ENCODE data around the gene OR7G1. TPM values are rescaled to one million over a fixed set of nuclear protein-coding genes. Genes with fewer than 3 reads are reported as not detected.

The OR7G1 gene
- polyA plus RNA-seq, 6 donors from 2014 or later: not detected

DNA sequence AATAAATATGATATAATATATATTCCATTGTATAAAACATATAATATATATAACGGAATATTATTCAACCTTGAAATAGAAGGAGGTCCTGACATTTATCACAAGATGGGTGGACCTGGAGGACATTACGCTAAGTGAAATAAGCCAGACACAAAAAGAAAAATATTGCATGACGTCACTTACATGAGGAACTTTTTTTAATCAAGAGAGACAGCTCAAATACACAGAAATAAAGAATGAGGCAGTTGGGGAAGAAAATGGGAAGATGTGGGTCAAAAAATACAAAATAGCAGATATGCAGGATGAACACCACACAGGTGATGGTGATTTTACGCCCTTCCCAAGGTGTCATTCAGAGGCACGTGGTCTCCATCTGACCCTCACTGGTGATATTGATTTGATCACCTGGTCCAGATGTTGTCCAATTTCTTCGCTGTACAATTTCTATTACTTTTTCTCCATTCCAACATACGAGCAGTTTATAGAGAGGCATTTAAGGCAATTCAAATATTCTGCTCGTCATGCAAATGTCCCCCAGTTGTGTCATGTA lies 24.1 kb upstream of the OR7G1 start:
- Mint-ChIP-seq H3K4me3 (peak overlapping the region; percentile 98 to 100 (median 99)), H3K27me3 (no peaks in the 10 kb centered on the region), H3K9me3 (peaks cover 0 to 11% (median 5%) of the 10 kb centered on the region in 7 donors), H3K4me1 (peaks cover 33 to 47% (median 42%) of the 10 kb centered on the region in 3 donors), H3K27ac (peak overlapping the region in 5 of 6 donors; percentile 94 to 100 (median 98)), H3K36me3 (peaks cover 4 to 8% of the 10 kb centered on the region in 2 donors)
- DNase-seq: no peak
- peak; percentile 1 to 3 for ATAC-seq (ENCODE audit: low read depth in 2 of 2)

GRCh38 chr19:9132422-9132821 lies 16.9 kb upstream of the OR7G1 start:
- peaks cover 14 to 17% (median 16%) of the 10 kb centered on the region in 3 donors for H3K4me1 Mint-ChIP-seq
- H3K27me3 Mint-ChIP-seq: peaks cover 2 to 5% (median 5%) of the 10 kb centered on the region in 3 donors
- H3K9me3 Mint-ChIP-seq: peaks cover 0 to 4% (median 0%) of the 10 kb centered on the region in 7 donors
- H3K36me3 Mint-ChIP-seq: no peaks in the 10 kb centered on the region
- ATAC-seq (ENCODE audit: low read depth in 2 of 2): no peak
- no peak for DNase-seq
- peak overlapping the region in 2 of 6 donors; percentile 18 to 49 for H3K27ac Mint-ChIP-seq
- H3K4me3 Mint-ChIP-seq: no peak overlapping the region

GRCh38 chr19:9130965-9131364 lies 15.4 kb upstream of the OR7G1 start:
- Mint-ChIP-seq H3K4me3 (peak overlapping the region in 3 of 8 donors; percentile 5 to 44 (median 42)), H3K27me3 (peaks cover 12 to 20% (median 19%) of the 10 kb centered on the region in 3 donors), H3K36me3 (peaks cover 4 to 7% of the 10 kb centered on the region in 2 donors), H3K4me1 (peaks cover 9 to 12% (median 11%) of the 10 kb centered on the region in 3 donors), H3K27ac (peak overlapping the region in 3 of 6 donors; percentile 39 to 67 (median 54)), H3K9me3 (peaks cover 0 to 5% (median 0%) of the 10 kb centered on the region in 7 donors)
- peak; percentile 39 for DNase-seq
- ATAC-seq (ENCODE audit: low read depth in 2 of 2): peak; percentile 90 to 95

GRCh38 chr19:9128171-9128570 lies 12.6 kb upstream of the OR7G1 start:
- no peak for DNase-seq
- H3K4me1 Mint-ChIP-seq: peaks cover 9 to 12% (median 11%) of the 10 kb centered on the region in 3 donors
- peaks cover 0 to 5% (median 0%) of the 10 kb centered on the region in 7 donors for H3K9me3 Mint-ChIP-seq
- H3K36me3 Mint-ChIP-seq: peaks cover 6 to 8% of the 10 kb centered on the region in 2 donors
- ATAC-seq (ENCODE audit: low read depth in 2 of 2): no peak
- H3K27me3 Mint-ChIP-seq: peaks cover 20 to 25% (median 23%) of the 10 kb centered on the region in 3 donors
- H3K27ac Mint-ChIP-seq: no peak overlapping the region
- H3K4me3 Mint-ChIP-seq: no peak overlapping the region

GRCh38 chr19:9126900-9127405 lies 11.4 kb upstream of the OR7G1 start, which contains the start of gene OR7G3:
TSS of gene OR7G3 (minus strand) at chr19:9126950. CDS start at chr19:9126950, 0 bp downstream.
- peaks cover 0 to 8% (median 0%) of the 10 kb centered on the region in 7 donors for H3K9me3 Mint-ChIP-seq
- peak within 1 kb of the TSS in 1 of 8 donors; percentile 70 for H3K4me3 Mint-ChIP-seq
- H3K36me3 Mint-ChIP-seq: peaks cover 6 to 8% of the 10 kb centered on the region in 2 donors
- ATAC-seq (ENCODE audit: low read depth in 2 of 2) (no peak), DNase-seq (no peak)
- peaks cover 23 to 25% (median 24%) of the 10 kb centered on the region in 3 donors for H3K27me3 Mint-ChIP-seq
- H3K4me1 Mint-ChIP-seq: peaks cover 9 to 12% (median 11%) of the 10 kb centered on the region in 3 donors
- peak within 1 kb of the TSS in 1 of 6 donors; percentile 90 for H3K27ac Mint-ChIP-seq

DNA sequence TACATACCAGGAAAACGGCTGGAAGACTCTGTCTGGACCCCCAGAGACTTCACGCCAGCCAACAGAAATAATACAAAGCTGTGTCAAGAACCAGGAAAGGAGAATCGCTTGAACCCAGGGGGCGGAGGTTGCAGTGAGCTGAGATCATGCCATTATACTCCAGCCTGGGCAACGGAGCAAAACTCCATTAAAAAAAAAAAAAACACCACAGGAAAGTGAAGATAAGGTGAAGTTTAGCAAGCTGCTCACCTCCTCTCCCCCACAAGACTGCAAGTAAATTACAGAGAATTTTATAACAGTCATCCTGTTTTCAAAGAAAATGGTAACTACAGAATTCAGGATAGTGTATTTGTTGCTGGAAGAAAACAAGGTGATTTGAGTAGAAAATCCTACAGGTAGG lies 984 bp upstream of the OR7G1 start:
- DNase-seq: no peak
- H3K27ac Mint-ChIP-seq: no peak overlapping the region

GRCh38 chr19:9109959-9110358 lies 5.6 kb downstream of the OR7G1 start:
- Mint-ChIP-seq H3K27me3 (peaks cover 17 to 37% (median 26%) of the 10 kb centered on the region in 3 donors), H3K4me3 (no peak overlapping the region), H3K9me3 (peaks cover 0 to 5% (median 0%) of the 10 kb centered on the region in 7 donors), H3K36me3 (no peaks in the 10 kb centered on the region), H3K27ac (no peak overlapping the region), H3K4me1 (no peaks in the 10 kb centered on the region)
- ATAC-seq (ENCODE audit: low read depth in 2 of 2) (no peak), DNase-seq (no peak)

More for the DNA sequence above, 984 bp upstream of the OR7G1 start:
- Mint-ChIP-seq H3K27me3 (peaks cover 14 to 41% (median 37%) of the 10 kb centered on the region in 3 donors), H3K4me3 (no peak overlapping the region), H3K4me1 (no peaks in the 10 kb centered on the region), H3K36me3 (no peaks in the 10 kb centered on the region), H3K9me3 (no peaks in the 10 kb centered on the region)
- ATAC-seq (ENCODE audit: low read depth in 2 of 2): no peak

- ATAC-seq (ENCODE audit: low read depth in 2 of 2): no peak
These were observed 8.2 kb downstream of the OR7G1 start, which contains the start of gene OR7G2 for GRCh38 chr19:9107375-9107774. TSS of gene OR7G2 (minus strand) at chr19:9107475. CDS start at chr19:9103243, 4,232 bp downstream.

GRCh38 chr19:9086761-9087160 lies 28.8 kb downstream of the OR7G1 start, which contains the start of gene OR1M1:
TSS of gene OR1M1 (plus strand) at chr19:9087061. CDS start at chr19:9093245, 6,184 bp downstream.
- H3K36me3 Mint-ChIP-seq: no peaks in the 10 kb centered on the region
- H3K27ac Mint-ChIP-seq: no peak within 1 kb of the TSS
- H3K9me3 Mint-ChIP-seq: no peaks in the 10 kb centered on the region
- no peaks in the 10 kb centered on the region for H3K4me1 Mint-ChIP-seq
- H3K4me3 Mint-ChIP-seq: no peak within 1 kb of the TSS
- DNase-seq: no peak
- no peak for ATAC-seq (ENCODE audit: low read depth in 2 of 2)
- H3K27me3 Mint-ChIP-seq: peaks cover 10 to 13% (median 12%) of the 10 kb centered on the region in 3 donors

More at GRCh38 chr19:9107375-9107774, 8.2 kb downstream of the OR7G1 start, which contains the start of gene OR7G2:
- Mint-ChIP-seq H3K27ac (no peak within 1 kb of the TSS), H3K36me3 (no peaks in the 10 kb centered on the region), H3K4me1 (no peaks in the 10 kb centered on the region), H3K4me3 (no peak within 1 kb of the TSS), H3K9me3 (peaks cover 0 to 5% (median 0%) of the 10 kb centered on the region in 7 donors), H3K27me3 (peaks cover 18 to 35% (median 21%) of the 10 kb centered on the region in 3 donors)
- DNase-seq: no peak

GRCh38 chr19:9078651-9079050 lies 36.9 kb downstream of the OR7G1 start:
- Mint-ChIP-seq H3K4me1 (peaks cover 0 to 5% (median 4%) of the 10 kb centered on the region in 3 donors), H3K9me3 (no peaks in the 10 kb centered on the region), H3K36me3 (no peaks in the 10 kb centered on the region), H3K27me3 (no peaks in the 10 kb centered on the region), H3K4me3 (no peak overlapping the region), H3K27ac (peak overlapping the region in 1 of 6 donors; percentile 18)
- DNase-seq (no peak), ATAC-seq (ENCODE audit: low read depth in 2 of 2) (no peak)

DNA sequence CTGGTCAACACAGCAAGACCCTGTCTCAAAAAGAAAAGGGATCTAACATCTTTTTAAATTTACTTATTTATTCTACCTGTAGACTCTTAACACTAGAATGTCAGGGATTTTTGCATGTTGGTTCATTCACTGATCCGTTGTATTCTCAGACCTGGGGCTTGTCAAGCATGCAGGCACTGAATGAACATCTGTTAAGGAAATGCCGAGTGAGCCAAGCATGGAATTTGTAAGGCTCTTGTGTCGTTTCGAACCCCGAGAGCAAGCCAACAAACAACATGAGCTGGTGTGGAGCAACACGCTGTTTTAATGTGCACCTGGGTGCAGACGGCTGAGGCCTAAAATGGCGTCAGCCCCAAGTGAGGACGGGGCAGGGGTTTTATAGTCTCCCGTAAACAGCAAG lies 38.7 kb downstream of the OR7G1 start:
- H3K9me3 Mint-ChIP-seq: no peaks in the 10 kb centered on the region
- H3K36me3 Mint-ChIP-seq: no peaks in the 10 kb centered on the region
- no peak for DNase-seq
- no peaks in the 10 kb centered on the region for H3K27me3 Mint-ChIP-seq
- peaks cover 0 to 5% (median 4%) of the 10 kb centered on the region in 3 donors for H3K4me1 Mint-ChIP-seq
- no peak overlapping the region for H3K4me3 Mint-ChIP-seq
- H3K27ac Mint-ChIP-seq: no peak overlapping the region
- no peak for ATAC-seq (ENCODE audit: low read depth in 2 of 2)

GRCh38 chr19:9075064-9075949 lies 40.3 kb downstream of the OR7G1 start:
- DNase-seq: no peak
- no peak for ATAC-seq (ENCODE audit: low read depth in 2 of 2)
- Mint-ChIP-seq H3K9me3 (no peaks in the 10 kb centered on the region), H3K36me3 (no peaks in the 10 kb centered on the region), H3K27ac (no peak overlapping the region), H3K4me1 (peaks cover 0 to 5% (median 4%) of the 10 kb centered on the region in 3 donors), H3K4me3 (no peak overlapping the region), H3K27me3 (no peaks in the 10 kb centered on the region)

DNA sequence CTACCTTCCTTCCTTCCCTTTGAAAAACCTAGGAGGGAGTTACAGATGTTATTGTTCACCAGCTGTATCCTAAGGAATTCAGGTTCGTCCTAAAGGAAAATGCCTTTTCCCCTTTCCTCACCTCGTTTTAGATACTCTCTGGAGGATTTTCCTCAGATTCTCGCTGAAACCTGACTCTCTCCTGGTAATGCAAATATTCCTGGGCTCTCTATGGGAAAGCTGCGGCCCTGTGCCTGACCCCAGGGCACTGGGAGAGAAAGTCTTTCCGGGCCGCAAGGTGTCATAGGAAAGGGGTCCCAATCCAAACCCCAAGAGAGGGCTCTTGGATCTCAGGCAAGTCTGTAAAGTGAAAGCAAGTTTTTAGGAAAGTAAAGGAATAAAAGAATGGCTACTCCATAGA lies 41.8 kb downstream of the OR7G1 start:
- ATAC-seq (ENCODE audit: low read depth in 2 of 2): no peak
- H3K36me3 Mint-ChIP-seq: no peaks in the 10 kb centered on the region

More for the DNA sequence above, 41.8 kb downstream of the OR7G1 start:
- Mint-ChIP-seq H3K9me3 (no peaks in the 10 kb centered on the region), H3K4me3 (no peak overlapping the region), H3K27me3 (no peaks in the 10 kb centered on the region), H3K27ac (no peak overlapping the region), H3K4me1 (no peaks in the 10 kb centered on the region)
- no peak for DNase-seq
